Muscle layer of duodenum (tissue), 2 donors: ENCODE measurements around the gene CCAR1.
"Not testable (repeated sequence)": the region's sequence is repeated elsewhere in the genome, so short reads cannot be mapped to it uniquely, and the experiment has no call there.

Source experiments
- H3K27ac ChIP-seq: one replicate; pipeline ENCODE4 v1.7.0; 2013; ENCODE audit warnings: mild to moderate bottlenecking, low read length
- H3K27me3 ChIP-seq: one replicate; pipeline ENCODE4 v1.7.0; 2013; ENCODE audit warnings: low read depth, mild to moderate bottlenecking, control low read depth, low read length
- H3K36me3 ChIP-seq, 2 donors: one replicate each; pipeline ENCODE4 v1.7.0; 2013; ENCODE audit warnings: low read length in 2 of 2, control low read depth in 1 of 2, mild to moderate bottlenecking in 1 of 2; ENCODE audit not compliant: insufficient read depth in 2 of 2, control insufficient read depth in 1 of 2
- H3K4me1 ChIP-seq, 2 donors: one replicate each; pipeline ENCODE4 v1.7.0; 2013; ENCODE audit warnings: low read length in 2 of 2, mild to moderate bottlenecking in 2 of 2, control low read depth in 1 of 2, moderate library complexity in 1 of 2; ENCODE audit not compliant: insufficient read depth in 2 of 2, control insufficient read depth in 1 of 2
- H3K4me3 ChIP-seq, 2 donors: one replicate each; pipeline ENCODE4 v1.7.0; 2013; ENCODE audit warnings: low read length in 2 of 2, low read depth in 1 of 2, mild to moderate bottlenecking in 1 of 2
- H3K9me3 ChIP-seq, 2 donors: one replicate each; pipeline ENCODE4 v1.7.0; 2013; ENCODE audit warnings: low read length in 2 of 2, control low read depth in 1 of 2, mild to moderate bottlenecking in 1 of 2; ENCODE audit not compliant: control insufficient read depth in 1 of 2
- donor health status: healthy.

Gene CCAR1

DNA sequence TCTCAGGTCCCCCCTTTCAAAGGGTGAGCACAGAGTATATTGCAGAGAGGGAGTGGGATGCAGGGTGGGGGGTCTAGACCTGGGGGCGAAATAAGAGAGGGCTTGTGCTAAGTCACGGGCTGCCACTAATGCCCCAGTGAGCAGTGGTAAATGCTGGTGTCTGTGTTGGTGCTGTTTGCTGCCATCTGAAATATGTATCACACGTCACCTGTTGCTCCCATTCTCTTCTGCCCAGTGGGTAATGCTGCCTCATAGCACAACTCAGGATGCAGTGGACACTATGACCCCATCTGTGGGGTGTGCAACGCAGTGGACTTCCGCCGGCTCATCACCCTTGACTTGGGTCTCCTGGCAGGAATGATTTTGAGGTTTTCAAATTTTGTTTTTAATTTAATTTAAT, 108.9 kb downstream of the CCAR1 start:
- H3K27me3 ChIP-seq = no peaks in the 10 kb centered on the region

DNA sequence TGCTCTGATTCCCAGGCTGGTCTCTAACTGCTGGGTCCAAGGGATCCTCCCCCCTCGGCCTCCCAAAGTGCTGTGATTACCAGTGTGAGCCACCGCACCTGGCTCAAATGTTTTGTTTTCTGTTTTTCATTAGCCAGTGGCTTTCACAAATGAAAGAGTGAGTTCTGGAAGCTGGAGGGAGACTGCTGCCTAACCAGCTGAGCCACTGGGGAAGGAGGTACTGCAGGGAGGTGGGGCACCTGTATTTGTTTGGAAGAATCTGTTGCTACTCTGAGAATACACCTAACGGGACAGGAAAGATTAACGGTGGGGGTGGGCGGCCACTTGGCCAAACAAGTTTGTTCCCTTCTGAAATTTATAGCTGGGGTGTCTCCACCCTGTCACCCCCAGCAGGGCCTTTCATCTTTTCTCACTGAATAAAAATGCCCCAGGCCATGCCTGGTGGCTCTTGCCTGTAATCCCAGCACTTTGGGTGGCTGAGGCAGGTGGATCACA, 111.0 kb downstream of the CCAR1 start:
- Histone ChIP-seq H3K4me3 (no peak overlapping the region), H3K27me3 (no peaks in the 10 kb centered on the region), H3K4me1 (peaks cover 0 to 3% of the 10 kb centered on the region in 2 donors), H3K9me3 (no peaks in the 10 kb centered on the region), H3K36me3 (no peaks in the 10 kb centered on the region), H3K27ac (no peak overlapping the region)

More for the DNA sequence above, 108.9 kb downstream of the CCAR1 start:
- H3K4me3 ChIP-seq = no peak overlapping the region
- no peaks in the 10 kb centered on the region for H3K36me3 ChIP-seq
- peaks cover 0 to 6% of the 10 kb centered on the region in 2 donors for H3K4me1 ChIP-seq
- no peaks in the 10 kb centered on the region for H3K9me3 ChIP-seq
- no peak overlapping the region for H3K27ac ChIP-seq

DNA sequence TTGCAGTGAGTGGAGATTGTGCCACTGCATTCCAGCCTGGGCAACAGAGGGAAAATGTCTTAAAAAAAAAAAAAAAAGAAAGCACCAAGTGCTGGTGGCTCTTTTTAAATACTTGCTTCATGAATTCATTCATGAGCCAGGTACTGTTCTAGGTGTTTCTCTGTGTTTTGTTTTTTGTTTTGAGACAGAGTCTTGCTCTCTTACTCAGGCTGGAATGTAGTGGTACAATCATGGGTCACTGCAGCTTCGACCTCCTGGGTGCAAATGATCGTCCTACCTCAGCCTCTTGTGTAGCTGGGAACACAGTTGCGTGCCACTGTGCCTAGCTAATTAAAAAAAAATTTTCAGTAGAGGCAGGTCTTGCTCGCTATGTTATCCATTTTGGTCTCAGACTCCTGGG, 111.6 kb downstream of the CCAR1 start:
- Histone ChIP-seq H3K36me3 (no peaks in the 10 kb centered on the region), H3K4me3 (no peak overlapping the region), H3K4me1 (peaks cover 0 to 3% of the 10 kb centered on the region in 2 donors), H3K27ac (no peak overlapping the region), H3K27me3 (no peaks in the 10 kb centered on the region), H3K9me3 (no peaks in the 10 kb centered on the region)

DNA sequence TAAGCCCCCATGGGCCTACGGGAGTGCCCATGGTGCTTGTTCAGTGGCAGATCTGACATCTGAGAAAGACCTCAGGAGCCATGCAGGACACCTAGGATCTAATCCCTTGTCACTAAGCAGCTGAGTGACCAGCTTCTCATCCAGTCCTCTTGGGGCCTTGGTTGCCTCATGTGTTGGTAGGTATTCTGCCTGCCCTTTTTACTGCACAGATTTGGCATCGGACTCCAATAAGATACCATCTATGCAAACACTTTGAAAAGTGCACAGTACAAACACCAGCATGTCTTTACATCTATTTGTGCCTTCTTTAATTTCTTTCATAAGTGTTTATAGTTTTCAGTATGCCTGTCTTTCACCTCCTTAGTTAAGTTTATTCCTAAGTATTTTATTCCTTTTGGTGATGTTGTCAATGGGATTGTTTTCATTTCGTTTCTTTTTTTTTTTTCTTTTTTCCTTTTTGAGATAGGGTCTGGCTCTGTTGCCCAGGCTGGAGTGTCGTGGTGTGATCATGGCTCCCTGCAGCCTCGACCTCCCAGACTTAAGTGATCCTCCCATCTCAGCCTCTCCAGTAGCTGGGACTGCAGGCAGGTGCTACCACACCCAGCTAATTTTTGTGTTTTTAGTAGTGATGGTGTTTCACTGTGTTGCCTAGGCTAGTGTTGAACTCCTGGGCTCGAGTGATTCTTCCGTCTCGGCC, 116.7 kb downstream of the CCAR1 start:
- Histone ChIP-seq H3K4me3 (no peak overlapping the region), H3K27me3 (no peaks in the 10 kb centered on the region), H3K36me3 (no peaks in the 10 kb centered on the region), H3K27ac (no peak overlapping the region), H3K9me3 (no peaks in the 10 kb centered on the region), H3K4me1 (no peaks in the 10 kb centered on the region)

DNA sequence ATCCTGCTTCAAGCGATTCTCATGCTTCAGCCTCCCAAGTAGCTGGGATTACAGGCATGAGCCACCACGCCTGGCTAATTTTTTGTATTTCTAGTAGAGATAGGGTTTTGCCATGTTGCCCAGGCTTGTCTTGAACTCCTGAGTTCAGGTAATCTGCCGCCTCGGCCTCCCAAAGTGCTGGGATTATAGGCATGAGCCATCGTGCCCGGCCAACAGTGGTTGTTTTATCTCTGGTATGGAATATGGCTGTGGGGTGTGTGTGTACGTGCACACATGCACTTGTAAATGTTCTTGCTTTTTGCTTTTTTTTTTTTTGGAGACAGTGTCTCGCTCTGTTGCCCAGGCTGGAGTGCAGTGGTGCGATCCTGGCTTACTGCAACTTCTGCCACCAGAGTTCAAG, 119.6 kb downstream of the CCAR1 start:
- H3K27me3 ChIP-seq, H3K9me3 ChIP-seq, H3K27ac ChIP-seq, H3K4me3 ChIP-seq, H3K36me3 ChIP-seq, H3K4me1 ChIP-seq: not testable (repeated sequence)
